ENCODE results near the gene LMTK3.

Gene LMTK3

GRCh38 chr19:48469289-48469881 is 42.2 kb downstream of the LMTK3 start, which contains the start of gene CYTH2:
CYTH2 (plus strand) TSS chr19:48469369; CDS start chr19:48469508, 139 bp downstream.
- DNase-seq (ENCODE audit: low spot score) = peak; percentile 84

DNA sequence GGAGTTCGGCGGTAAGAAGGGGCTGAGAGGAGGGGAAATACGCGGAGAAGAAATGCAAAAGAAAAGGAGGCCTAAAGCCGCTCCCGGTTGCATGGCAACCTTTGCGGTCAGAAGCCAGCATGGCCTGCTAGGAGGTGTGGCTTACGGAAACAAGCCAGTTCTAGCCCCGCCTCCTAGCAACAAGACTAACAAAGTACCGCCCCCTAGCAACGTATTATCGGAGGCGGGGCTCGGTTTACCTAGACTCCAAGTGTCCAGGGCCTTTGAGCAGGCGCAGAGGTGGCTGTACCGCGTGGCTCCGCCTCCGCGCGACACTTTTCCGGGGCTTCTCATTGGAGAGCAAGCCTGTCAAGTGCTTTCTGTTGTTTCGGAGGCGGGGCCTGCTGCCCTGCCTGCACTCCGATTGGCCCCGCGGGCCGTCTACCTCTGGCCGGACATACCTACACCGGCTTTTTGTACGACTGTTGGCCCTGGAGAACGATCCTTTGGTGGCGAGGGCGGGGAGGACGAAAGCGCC is 42.8 kb downstream of the LMTK3 start:
- peak; percentile 100 for DNase-seq (ENCODE audit: low spot score)

- peak; percentile 76 for DNase-seq (ENCODE audit: low spot score)
Measured at GRCh38 chr19:48466561-48467325, 44.9 kb downstream of the LMTK3 start.

GRCh38 chr19:48465215-48465614 is 46.4 kb downstream of the LMTK3 start:
- no peak for DNase-seq (ENCODE audit: low spot score)

- no peak for DNase-seq (ENCODE audit: low spot score)
Measured at GRCh38 chr19:48461982-48462655, 49.5 kb downstream of the LMTK3 start.

DNA sequence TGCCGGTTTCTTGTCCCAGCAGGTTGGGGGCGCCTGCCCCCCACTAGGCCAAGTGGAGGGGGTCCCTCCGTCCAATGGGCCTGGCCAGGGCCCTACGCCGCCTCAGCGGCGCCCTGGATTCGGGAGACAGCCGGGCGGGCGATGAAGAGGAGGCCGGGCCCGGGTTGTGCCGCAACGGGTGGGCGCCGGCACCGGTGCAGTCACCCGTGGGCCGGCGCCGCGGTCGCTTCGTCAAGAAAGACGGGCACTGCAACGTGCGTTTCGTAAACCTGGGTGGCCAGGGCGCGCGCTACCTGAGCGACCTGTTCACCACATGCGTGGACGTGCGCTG is 50.0 kb downstream of the LMTK3 start:
- DNase-seq (ENCODE audit: low spot score) = no peak

GRCh38 chr19:48458016-48458415 is 53.6 kb downstream of the LMTK3 start:
- DNase-seq (ENCODE audit: low spot score) = no peak

DNA sequence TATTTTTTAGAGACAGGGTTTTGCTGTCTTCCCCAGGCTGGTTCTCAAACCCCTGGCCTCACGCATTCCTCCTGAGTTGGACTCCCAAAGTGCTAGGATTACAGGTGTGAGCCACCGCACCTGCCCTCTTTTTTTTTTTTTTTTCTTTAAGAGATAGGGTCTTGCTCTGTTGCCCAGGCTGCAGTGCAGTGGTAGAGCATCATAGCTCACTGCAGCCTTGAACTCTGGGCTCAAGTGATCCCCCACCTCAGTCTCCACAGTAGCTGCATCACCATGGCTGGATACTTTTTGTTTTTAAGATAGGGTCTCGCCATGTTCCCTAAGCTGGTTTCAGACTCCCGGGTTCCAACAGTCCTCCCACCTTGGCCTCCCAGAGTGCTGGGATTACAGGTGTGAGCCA is 54.8 kb downstream of the LMTK3 start:
- no peak for DNase-seq (ENCODE audit: low spot score)

- no peak for DNase-seq (ENCODE audit: low spot score)
Measured at GRCh38 chr19:48455908-48456562, 55.6 kb downstream of the LMTK3 start.

DNA sequence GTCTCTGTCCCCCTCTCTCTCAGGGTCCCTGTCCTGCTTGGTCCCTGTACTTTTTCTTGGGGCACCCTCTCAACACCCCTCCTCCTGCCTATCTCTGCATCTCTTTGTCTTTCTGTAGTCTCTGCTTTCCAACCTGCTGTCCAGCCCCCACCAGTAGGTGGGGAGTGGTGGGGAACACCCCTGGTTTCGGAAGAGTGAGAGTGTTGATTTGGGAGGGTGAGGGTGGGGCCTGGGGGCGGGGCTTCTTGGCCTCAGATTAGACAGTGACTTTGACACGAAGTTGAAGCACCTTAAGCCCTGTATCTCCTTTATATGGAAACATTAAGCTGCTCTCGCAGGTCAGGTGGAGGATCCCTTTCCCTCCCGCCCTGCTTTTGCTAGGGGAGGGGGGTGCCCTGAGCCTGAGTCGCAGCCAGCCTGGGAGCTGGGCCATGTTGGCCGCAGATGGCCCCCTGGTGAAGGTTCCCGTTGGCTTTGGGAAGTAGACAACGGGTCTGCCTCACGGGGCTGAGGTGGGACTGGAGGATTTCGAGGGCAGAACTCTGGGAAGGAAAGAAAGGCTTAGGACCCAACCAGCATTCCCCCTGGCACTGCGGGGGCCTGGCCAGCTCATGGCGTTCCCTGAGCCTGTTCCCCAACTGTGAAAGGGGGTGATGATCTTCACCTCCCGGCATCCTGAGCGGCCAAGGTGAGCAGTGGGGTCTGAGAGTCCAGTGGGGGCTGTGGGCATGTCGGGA is 56.3 kb downstream of the LMTK3 start, which contains the start of gene KCNJ14:
TSS of gene KCNJ14 (plus strand) at position 404 of the 737 bp plus-strand sequence. CDS start 6,151 bp downstream, outside the sequence.
- DNase-seq (ENCODE audit: low spot score) = no peak

DNA sequence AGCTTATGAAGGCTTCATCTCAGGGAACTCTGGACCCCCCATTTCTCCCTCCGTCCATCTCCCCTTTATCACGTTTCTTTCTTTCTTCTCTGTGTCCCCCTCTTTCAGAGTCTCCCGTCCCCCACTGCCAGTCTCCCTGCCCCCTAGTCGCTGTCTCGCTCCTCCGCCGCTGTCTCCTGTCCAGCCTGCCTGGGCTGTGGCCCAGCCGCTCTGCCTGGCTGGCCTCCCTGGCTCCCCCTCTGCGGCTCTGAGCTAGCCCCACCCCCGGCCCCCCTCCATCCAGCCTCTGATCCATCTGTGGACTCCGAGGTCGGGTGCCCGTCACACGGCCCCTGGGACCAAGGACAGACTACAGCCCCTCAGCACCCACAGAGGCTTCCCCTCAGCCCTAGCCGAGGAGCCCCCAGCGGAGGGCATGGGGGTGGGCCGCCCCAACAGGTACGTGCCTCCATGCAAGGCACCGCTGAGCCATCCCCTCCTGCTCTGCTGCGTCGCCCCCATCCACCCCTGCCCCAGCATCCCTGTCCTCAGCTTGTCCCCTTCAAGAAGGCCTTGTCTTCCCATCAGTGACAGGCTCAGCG is 57.4 kb downstream of the LMTK3 start:
- no peak for DNase-seq (ENCODE audit: low spot score)

GRCh38 chr19:48452289-48453190 is 59.1 kb downstream of the LMTK3 start:
- peak; percentile 50 for DNase-seq (ENCODE audit: low spot score)

DNA sequence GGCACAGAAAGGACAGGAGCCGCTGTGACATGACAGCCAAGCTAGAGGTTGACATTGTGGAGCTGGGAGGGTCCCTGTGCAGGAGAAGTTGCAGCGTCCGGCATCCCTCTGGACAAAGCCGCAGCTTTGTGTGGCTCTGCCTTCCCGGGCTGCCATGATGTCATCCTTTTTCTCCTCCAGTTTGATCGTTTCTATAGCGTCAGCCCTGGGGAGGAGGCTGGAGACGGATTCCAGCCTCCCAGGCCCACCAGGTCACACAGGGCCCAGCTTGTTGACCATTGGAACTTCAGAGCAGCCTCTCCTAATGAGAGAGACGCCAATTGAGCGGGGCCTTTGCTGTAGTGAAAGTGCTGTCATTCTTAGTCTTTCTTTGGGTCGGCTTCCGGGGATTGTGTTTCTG is 60.0 kb downstream of the LMTK3 start:
- DNase-seq (ENCODE audit: low spot score) = no peak

GRCh38 chr19:48450863-48451262 is 60.8 kb downstream of the LMTK3 start:
- no peak for DNase-seq (ENCODE audit: low spot score)

DNA sequence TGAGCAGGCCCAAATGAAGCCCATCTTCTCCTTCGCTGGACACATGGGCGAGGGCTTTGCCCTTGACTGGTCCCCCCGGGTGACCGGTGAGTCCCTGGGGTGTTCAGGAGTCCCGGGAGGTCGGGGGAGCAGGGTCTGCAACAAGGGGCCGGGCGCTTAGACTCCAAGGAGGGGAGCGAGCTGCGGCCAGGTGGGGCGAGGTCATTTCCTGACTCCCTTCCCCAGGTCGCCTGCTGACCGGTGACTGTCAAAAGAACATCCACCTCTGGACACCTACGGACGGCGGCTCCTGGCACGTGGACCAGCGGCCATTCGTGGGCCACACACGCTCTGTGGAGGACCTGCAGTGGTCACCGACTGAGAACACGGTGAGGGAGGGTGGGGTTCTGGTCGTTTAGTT is 61.2 kb downstream of the LMTK3 start:
- no peak for DNase-seq (ENCODE audit: low spot score)

DNA sequence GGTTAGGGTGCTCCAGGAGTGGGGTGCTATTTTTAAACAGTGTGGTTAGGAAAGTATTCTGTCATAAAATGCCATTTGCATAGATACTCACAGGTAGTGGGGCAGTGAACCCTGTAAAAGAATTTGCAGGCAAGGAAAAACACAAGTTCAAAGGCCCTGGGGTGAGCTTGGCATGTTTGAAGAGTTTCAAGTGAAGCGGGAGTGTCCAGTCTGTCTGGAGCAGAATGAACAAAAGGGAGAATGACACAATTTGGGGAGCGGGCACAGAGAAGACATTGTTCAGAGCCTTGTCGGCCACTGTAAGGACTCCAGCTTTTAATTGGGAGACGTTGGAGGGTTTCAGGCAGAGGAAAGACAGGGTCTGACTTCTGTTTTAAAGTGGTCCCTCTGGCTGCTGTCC is 63.1 kb downstream of the LMTK3 start:
- no peak for DNase-seq (ENCODE audit: low spot score)

GRCh38 chr19:48446579-48446978 is 65.1 kb downstream of the LMTK3 start:
- no peak for DNase-seq (ENCODE audit: low spot score)

GRCh38 chr19:48445606-48446481 is 65.8 kb downstream of the LMTK3 start, which contains the start of gene GRWD1:
GRWD1 (plus strand) TSS chr19:48445983; CDS start chr19:48446006, 23 bp downstream.
- peak; percentile 98 for DNase-seq (ENCODE audit: low spot score)

DNA sequence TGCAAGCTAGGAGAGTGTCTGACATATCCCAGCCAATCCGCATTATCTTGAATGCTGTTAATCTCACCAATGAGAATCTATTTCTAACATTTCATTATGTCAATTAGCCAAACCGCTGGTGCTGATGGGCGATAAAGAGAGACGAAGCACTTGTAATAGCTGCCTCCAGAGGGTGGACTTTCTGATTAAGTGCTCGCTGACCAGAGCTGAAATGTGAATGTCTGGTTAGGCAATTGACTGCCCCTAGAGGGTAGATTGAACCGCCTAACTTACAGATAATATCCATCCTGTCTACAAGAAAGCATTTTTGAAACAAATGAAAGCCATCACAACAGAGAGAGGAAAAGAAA is 66.4 kb downstream of the LMTK3 start:
- DNase-seq (ENCODE audit: low spot score) = peak; percentile 87
